Measurements from ENCODE around the gene GCM1. TPM values are rescaled to one million over a fixed set of nuclear protein-coding genes. Genes with fewer than 3 reads are reported as not detected.

The GCM1 gene
- total RNA-seq, 1 experiment from 2014 or later = 0.07 TPM

DNA sequence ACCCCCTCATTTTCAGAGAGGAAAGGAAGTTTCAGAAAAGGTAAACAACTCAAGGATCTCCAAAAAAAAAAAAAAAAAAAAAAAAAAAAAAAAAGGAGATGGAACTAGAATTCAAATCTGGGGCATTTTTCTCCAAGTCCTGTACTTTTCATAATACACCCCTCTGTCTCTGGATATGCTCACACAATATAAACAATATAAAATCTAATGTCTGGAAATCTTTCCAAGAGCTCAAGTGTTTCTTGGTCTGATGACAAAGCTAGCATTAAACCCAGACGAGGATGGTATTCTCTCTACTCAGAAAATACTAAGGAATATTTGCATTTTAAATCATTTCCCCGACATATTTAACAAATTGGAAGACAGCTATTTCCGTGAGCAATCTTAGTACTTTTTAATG lies 5.8 kb downstream of the GCM1 start:
- no peaks in the 10 kb centered on the region for H4K20me1 ChIP-seq (ENCODE audit: insufficient read depth)
- intact Hi-C loops (cut with micrococcal nuclease) = no loop called here
- no peak overlapping the region for H3K27ac ChIP-seq (ENCODE audit: low read depth, low read length)
- H3K36me3 ChIP-seq (ENCODE audit: control insufficient read depth in 1 of 2, insufficient read depth in 2 of 2, low read length in 2 of 2) = no peaks in the 10 kb centered on the region
- no peak overlapping the region for H3K4me3 ChIP-seq (replicated peaks in 1 of 2; ENCODE audit: low read depth in 1 of 2, low read length in 2 of 2)
- TF ChIP-seq, protein P1, sequence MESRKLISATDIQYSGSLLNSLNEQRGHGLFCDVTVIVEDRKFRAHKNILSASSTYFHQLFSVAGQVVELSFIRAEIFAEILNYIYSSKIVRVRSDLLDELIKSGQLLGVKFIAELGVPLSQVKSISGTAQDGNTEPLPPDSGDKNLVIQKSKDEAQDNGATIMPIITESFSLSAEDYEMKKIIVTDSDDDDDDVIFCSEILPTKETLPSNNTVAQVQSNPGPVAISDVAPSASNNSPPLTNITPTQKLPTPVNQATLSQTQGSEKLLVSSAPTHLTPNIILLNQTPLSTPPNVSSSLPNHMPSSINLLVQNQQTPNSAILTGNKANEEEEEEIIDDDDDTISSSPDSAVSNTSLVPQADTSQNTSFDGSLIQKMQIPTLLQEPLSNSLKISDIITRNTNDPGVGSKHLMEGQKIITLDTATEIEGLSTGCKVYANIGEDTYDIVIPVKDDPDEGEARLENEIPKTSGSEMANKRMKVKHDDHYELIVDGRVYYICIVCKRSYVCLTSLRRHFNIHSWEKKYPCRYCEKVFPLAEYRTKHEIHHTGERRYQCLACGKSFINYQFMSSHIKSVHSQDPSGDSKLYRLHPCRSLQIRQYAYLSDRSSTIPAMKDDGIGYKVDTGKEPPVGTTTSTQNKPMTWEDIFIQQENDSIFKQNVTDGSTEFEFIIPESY (IDR thresholded peaks at IDR 0.05; ENCODE audit: extremely low read depth, insufficient replicate concordance, low read length) = no peak
- no peak for TF ChIP-seq SRF (IDR thresholded peaks at IDR 0.05; ENCODE audit: low read depth)
- no peak for TF ChIP-seq POLR2A (IDR thresholded peaks at IDR 0.05; ENCODE audit: borderline replicate concordance, extremely low read depth, insufficient read depth, insufficient read length)
- no peak for TF ChIP-seq ATF3 (IDR thresholded peaks at IDR 0.05)
- TF ChIP-seq POLR2AphosphoS5 (IDR thresholded peaks at IDR 0.05; ENCODE audit: low read depth, low read length) = no peak
- no peak for TF ChIP-seq FOSL1 (IDR thresholded peaks at IDR 0.05; ENCODE audit: low read depth)
- no peak for TF ChIP-seq ZFX (IDR thresholded peaks at IDR 0.05)
- TF ChIP-seq EZH2 (IDR thresholded peaks at IDR 0.05) = no peak
- no peak for TF ChIP-seq SIN3A (IDR thresholded peaks at IDR 0.05; ENCODE audit: low read depth)
- no peak for TF ChIP-seq YY1 (IDR thresholded peaks at IDR 0.05; ENCODE audit: extremely low read depth, insufficient replicate concordance, low read depth, low read length)
- no peak for TF ChIP-seq SP1 (IDR thresholded peaks at IDR 0.05; ENCODE audit: low read depth)
- no peak for TF ChIP-seq EZH2phosphoT487 (IDR thresholded peaks at IDR 0.05; ENCODE audit: borderline replicate concordance)
- TF ChIP-seq TCF7L2 (IDR thresholded peaks at IDR 0.05; ENCODE audit: borderline replicate concordance, extremely low read depth, insufficient read depth, insufficient read length) = no peak
- no peak for TF ChIP-seq CBX3 (IDR thresholded peaks at IDR 0.05; ENCODE audit: low read depth)
- TF ChIP-seq CEBPB (IDR thresholded peaks at IDR 0.05; ENCODE audit: low read depth) = no peak
- TF ChIP-seq MAX (IDR thresholded peaks at IDR 0.05) = no peak
- TF ChIP-seq EGR1 (IDR thresholded peaks at IDR 0.05; ENCODE audit: low read depth) = no peak
- no peak for TF ChIP-seq REST (IDR thresholded peaks at IDR 0.05; ENCODE audit: low read depth)
- no peak for TF ChIP-seq JUND (IDR thresholded peaks at IDR 0.05)
- no peaks in the 10 kb centered on the region for H3K9me3 ChIP-seq (ENCODE audit: control insufficient read depth in 1 of 2, insufficient read depth in 1 of 2, low read depth in 1 of 2, low read length in 2 of 2)
- H3K9me2 ChIP-seq (ENCODE audit: insufficient read depth) = no peaks in the 10 kb centered on the region
- no peaks in the 10 kb centered on the region for H3K79me2 ChIP-seq (ENCODE audit: insufficient read depth, low read length)
- H3K27me3 ChIP-seq (ENCODE audit: insufficient read depth, low read length) = no peaks in the 10 kb centered on the region
- POLR2A ChIA-PET = interaction anchor here (0.7 kb wide), 1 partner anchor 288 kb away, joined by 6 read pairs; no protein-coding TSS in a partner anchor
- DNase-seq (ENCODE audit: low read depth, low spot score) (no peak), ATAC-seq (no peak)
- BruUV-seq (replicated peaks) = no TSS peak
- no peaks in the 10 kb centered on the region for H3K4me1 ChIP-seq (ENCODE audit: control insufficient read depth in 1 of 2, insufficient read depth in 2 of 2, low read length in 2 of 2)
- H3K9ac ChIP-seq (ENCODE audit: low read length) = no peak overlapping the region
- RAD21 ChIA-PET (ENCODE audit: low non-redundant PET in 1 of 2, low total read pairs in 2 of 2, uncharacterized antibody in 2 of 2, unreplicated experiment in 2 of 2) = no interaction called here
- CTCF ChIA-PET = no interaction called here
- H2AFZ ChIP-seq (ENCODE audit: low read depth, low read length, poor library complexity, severe bottlenecking) = no peak overlapping the region
- no peak overlapping the region for H3K4me2 ChIP-seq (ENCODE audit: low read length)

Data from HCT116 (cell line).